NCI-H2029 (cell line): ENCODE measurements around the gene FSHR.

Experiments used
- DNase-seq: peaks from one replicate; lab custom pipeline; 2025; lab: John Stamatoyannopoulos, UW

Gene FSHR

DNA sequence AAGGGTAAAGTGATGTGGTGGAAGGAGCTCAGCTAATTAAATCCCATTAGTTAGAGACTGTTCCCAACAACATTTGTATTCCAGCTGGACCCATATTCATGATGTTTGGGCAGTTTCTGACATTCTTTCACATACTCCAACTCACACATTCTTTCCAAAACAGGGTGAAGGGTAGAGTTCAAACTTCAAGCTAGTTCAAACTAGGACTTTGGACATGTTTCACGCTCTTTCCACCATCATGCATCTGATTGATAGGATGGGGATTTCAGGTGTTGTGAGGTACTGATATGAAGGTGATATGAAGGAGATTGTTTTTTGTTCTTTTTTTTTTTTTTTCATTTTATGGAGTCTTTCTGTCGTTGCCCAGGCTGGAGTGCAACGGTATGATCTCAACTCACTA, 201.7 kb downstream of the FSHR start:
- no peak for DNase-seq

DNA sequence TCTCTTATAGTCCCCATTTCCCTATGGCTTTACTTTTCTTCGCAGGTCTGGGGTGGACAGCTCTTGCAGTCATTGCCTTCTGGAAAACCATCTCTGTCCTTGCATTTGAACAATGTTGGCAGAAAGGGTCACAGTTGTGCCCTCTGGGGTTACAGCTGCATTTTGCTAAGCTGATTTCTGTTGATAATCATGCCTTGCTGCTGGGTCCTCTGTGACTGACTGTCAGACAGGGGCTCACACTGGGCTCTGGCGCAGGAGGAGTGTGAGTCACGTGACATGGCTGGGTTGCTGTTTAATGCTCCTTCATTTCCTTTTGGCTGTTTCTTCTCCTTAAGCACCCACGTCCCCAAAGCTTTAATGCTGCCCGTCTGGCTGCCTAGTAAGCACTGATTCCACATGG, 202.2 kb downstream of the FSHR start:
- DNase-seq, result no peak

DNA sequence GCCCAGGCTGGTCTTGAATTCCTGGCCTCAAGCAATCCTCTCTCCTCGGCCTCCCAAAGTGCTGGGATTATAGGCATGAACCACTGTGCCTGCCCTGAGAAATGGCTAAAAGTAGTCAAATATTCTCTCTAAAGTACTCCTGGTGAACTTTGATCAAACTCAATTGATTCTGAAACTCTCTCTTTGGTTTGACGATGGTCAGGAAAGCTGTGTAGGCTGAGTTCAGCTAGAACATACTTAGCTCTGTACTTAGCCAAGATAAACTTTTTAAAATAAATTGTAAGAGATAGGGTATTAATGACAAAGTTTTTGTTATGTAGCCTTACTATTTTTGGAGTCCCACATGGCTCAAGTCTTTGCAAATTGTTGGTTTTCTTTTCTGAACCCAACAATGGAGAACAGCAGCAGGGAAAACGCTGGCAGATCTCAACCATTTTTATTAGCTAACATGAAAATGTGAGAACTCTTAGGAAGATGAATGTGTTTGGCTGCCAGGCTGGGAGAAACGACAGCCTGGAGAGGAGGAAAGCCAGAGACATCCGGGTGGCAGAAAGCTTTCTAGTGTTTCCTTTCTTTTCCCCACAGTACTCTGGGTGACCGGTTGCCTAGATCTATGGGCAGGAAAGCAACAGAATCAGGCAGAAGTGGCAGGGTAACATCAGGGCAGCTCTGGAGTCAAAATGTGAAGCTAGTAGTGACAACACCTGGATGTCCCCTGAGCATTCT, 205.8 kb downstream of the FSHR start:
- no peak for DNase-seq

DNA sequence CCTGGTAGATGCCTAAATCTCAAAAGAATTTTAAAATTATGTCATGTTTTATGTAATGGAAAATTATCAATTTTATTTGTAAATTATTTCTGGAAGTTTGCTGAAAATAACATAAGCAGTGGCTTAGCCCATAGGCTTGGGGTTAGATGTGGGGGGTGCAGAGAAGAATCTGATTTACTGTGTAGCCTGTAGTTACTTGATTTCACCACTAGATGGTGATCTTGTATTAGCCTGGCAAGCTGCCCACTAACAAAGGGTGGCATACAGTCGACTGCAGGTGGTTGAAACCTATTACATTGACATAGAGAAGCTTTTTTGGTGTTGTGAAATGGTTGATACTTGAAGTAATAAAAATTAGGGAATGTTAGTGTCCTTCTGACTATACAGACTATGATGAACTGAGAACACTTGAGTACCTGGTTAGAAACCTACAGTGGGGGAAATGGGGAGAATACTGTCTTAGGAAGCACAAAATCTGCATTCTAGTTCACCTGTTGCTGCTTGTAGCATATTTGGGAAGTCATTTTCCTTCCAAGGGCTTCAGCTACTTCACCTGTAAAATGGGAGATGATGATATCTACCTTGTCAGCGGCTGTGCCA, 207.8 kb downstream of the FSHR start:
- peak; percentile 42 for DNase-seq

DNA sequence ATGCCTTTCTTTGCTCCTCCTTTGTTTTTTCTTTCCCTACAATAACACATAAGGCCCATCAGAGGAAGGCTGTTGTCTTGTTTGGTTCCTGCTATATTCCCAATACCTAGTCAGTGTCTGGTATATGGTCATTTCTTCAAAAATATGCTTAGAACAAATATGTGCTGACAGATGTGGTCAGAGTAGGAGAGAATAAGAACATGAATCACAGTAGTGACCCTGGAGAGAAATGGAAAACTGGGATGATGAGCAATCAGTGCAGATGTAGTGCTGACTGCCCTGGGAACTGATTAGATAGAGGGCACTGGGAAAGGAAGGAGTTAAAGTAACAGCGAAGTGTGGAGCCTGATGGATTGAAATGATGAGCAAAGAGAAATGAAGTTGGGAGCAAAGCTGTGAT, 209.4 kb downstream of the FSHR start:
- no peak for DNase-seq

DNA sequence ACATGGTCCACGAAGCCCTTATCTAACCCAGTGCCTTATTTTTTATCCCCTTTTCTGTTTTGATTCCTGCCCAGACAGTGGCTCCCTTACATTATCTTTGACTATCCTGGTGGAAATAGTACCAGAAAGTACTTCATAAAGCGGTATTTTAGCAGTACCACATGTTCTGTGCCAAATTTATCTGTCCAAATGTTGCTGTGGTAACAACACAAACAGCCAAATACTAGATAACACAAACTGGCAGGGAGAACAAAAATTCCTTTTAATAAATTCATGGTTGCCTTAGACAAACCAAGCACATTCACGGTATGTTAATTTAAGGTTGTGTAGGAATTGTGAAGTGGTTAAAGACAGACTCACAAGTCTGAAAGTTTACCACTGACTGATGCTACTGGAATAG, 210.9 kb downstream of the FSHR start:
- no peak for DNase-seq

DNA sequence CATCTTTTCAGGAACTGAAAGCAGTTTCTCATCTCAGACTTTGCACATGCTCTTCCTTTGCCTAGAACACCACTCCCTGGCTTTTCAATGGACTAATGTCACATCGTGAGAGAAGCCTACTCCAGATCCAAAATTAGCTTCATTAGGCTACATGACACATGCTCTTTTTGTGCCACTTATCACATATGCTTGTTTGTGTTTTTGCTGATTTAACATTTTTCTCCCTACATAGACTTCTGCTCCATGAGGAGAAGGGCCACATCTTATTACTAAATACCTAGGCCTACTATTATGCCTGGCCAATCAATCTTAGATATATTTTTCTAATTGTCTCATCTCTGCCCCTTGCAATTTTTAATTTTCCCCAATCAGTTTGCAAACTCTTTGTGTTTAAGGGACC, 212.4 kb downstream of the FSHR start:
- no peak for DNase-seq

DNA sequence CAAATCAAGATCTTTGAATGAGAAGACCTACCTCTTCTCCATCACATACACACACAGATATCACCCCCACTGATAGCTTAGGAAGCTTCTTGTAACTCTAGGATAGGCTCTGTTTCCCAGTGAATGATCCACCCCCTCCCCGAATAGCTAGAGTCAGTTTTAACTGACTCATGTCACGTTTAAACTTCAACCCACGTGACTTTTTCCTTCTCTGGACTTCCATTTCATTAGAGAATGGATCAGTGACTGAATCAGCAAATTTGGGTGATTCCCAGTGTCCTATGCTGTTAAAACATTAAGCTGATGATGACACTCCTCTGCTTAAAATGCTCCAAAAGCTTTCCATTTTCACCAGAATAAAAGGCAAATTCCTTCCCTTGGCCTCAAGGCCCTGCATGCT, 212.9 kb downstream of the FSHR start:
- DNase-seq, result no peak

DNA sequence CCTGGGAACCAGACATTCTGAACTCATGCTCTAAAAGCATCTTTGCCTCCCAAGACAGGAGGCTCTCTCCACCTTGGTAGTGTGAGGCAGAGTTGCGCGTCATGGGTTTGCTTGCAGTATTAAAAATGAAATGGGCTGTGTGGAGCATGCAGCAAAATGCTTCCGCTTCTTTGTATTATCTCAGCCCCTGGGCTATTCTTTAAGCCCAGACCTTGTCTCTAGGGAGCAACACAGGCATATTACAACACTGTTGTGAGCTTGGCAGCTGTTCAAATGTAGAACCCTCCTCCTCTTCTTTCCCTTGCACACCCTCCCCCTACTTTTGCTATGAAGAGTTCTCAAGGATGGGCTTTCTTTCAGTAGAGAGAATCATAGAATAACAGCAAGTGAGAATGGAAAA, 213.7 kb downstream of the FSHR start:
- DNase-seq, result no peak

DNA sequence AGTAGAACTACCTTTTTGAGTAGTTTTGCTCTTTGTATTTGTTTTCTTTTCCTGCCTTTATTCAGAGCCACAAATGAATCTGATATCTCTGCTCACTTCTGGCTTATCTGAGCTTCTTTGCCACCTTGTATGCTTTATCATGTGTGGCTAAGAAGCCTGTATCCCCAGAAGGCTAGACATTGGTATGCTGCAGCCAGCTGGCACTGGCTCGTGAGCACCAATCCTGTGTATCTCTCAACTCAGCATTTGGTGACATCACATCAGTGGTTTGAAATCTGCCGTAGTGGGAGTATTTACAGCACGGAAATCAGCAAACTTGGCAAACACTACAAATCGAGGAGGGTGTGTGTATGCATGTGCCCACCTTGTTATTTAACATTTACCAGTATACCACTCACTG, 215.1 kb downstream of the FSHR start:
- no peak for DNase-seq

DNA sequence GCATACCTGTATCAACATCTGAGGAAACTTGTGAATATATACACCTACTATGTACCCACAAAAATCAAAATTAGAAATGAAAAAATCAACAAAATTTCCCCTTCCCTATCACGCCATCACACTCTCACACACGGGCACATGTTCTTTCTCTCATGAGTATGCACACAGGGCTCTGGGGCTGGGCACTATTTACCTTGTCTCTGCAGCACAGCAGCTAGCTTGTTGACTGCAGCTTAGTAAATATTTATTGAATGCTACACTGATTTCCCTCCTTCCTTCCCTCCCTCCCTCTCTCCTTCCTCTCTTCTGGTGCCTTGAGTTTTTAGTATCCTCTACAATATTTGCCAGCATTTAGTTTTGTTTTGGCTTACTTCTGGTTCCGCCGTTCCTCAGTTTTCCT, 216.1 kb downstream of the FSHR start:
- peak; percentile 7 for DNase-seq

DNA sequence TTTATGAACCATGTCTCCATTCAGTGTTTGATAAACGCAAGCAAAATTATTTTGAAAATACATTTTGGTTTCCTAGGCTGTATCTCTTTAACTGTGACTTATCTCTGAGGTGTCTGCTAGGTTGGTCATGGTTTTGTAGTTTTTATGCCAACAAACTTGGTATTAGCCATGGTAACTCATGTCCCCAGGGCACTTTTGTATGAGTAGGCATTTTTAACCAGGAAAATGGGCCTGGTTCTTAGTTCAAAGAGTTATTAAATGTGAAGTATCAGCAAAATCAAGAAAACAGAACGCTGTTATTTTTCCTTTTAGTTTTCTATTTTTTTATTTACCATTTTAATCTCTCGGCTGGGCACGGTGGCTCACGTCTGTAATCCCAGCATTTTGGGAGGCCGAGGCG, 219.5 kb downstream of the FSHR start:
- no peak for DNase-seq

DNA sequence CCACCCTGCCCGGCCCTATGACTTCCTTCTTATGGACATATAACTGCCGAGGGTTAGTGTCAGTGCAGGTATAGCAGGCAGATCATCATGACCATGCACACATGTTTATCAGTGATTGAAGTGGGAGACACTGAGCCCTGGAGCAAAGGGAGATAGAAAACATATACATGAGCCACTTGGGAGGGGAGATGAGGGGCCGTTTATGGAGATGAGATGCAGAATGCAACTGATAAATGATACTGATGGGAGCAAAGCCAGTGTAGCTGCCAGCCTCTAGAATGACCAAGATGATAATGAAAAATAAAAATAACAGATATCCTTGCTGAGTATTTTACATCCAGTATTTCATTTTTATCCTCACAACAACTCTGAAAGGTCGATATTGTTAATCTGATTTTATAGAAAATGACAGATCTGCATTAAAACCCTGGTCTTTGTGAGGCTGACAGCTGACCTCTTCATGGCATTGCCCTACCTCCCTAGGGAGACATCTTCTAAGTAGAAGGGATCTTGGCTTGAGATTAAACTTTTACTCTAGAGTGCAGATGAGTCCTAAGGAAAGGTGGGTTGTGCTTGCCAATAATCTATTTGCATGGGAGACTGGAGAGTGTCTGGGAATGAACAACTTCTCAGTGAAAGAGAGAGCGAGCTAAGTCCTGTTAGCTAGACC, 220.4 kb downstream of the FSHR start:
- no peak for DNase-seq

DNA sequence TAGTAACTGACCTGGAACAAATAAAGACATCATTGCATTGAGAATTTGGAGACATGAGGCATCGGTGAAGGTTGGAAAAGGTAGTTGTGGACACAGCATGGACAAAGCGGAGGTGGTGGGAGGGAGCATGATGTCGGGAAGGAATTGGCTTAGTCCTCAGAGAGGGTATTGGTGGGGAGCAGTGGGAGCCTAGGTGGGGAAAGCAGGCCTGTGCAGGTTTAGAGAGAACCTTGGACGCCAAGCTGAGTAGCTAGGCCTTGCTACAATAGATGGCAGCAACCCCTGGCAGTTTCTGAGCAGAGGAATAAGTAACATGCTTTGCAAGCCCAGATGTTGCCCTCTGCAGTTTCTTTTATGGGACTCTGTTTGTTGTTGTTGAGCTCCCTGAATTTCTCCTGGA, 221.6 kb downstream of the FSHR start:
- DNase-seq, result no peak

DNA sequence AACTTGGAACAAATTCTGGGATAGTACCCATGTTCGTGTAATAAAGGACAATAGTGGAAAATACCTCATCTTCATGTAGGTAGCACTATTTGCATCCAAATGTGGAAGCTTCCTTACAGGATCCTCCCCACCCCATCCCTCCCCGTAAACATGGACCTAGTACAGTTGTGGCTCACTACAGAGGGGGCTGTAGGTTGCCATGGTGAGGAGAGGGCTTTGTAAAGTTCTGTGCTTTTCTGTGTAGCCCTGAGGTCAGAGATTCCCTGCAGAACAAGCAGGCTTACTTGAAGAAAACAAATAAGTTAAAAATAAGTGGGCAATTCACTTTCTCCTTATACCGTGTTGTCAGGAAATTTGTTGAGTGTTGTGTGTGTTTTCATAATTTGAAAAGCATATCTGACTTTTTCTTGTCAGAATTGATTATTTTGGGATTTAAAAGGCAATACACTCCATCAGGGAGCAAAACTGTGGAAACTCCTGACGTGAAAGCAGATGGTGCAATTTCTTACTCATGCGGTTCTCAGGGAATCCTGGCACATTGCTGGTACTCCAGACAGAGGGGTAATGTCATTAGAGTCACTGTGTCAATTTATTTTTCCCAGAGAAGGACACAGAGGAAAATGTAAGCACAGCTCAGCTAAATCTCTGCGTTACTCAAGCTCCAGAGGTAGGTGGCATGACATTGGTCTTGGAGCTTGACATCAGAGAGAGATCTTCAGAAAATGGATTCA, 224.6 kb downstream of the FSHR start:
- DNase-seq, result no peak

DNA sequence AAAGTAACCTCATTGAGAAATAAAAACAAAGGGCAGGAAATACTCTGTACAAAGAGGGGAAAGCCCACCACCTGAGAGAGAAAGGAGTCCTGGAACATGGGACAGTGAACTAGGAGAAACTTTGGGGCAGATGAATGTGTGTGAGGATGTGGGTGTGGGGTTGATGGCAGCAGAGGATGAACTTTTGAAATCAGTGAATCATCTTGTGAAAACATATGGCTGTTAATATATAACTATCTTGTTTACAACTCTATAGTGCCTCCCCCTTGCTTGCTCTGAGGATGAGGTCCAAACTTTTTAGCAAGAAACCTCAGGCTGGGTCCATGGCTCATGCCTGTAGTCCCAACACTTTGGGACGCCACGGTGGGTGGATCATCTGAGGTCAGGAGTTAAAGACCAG, 227.0 kb downstream of the FSHR start:
- DNase-seq, result no peak

DNA sequence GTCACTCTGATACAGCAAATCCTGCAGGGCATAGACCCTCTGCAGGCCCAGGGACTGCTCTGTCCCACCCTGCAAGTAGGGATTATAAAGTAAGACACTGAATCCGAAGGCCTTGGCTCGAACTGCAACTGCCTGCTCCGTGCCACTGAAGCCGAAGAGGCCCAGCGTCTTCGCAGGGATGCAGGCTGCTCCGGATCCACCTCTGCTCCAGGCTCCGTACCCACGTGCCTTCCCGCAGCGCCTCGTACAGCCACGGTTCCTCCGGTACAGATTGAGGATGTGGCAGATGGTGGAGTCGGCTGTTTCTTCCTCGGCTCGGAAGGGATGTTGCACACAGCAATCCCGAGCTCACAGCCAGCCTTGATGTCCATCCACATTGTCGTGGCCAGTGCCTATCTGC, 238.4 kb downstream of the FSHR start:
- DNase-seq, result no peak

DNA sequence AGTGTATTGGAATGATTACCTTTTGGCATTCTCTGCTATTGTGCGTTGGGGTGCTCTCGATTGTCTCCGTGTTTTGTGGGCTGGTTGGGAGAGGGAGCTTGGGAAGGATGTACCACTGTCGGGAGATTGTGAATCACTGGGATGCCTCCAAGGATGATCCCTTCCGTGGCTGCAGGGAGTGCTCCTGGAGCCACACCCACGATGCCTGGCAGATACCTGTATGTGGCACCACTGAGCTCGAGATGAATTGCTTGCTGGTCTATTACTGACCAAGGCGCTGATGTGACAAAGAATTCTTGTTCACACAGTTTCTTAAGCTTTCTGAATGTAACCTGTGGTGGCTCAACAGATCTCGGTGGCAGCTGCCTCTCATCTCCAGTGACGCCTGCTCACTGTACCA, 239.1 kb downstream of the FSHR start:
- no peak for DNase-seq

DNA sequence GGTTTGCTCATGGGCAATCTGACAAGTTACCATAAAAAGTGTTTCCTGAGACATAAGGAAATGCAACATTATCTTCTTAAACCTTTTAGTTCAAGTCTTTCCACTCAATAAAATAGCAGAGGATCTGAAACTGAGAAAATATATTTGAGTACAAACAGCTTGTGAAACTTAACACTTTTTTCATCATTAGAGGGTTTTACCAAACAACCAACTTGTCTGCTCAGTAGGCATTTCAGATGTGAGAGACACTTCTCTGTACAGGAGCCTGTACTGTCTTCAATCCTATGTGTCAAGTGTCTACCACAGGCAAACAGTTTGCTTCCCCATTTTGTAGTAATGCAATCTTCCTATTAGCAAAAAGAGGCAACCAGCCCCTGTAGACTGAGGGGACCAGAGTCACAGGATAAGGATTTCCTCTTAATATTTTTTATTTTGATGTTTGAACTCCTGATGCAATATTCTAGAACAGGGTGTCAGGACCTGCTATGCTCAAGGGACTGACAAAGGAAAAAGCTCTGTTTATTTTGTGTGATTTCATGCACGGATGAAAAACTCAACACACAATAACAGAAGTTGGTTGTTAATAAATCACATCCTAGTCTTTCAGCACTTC, 239.7 kb downstream of the FSHR start:
- no peak for DNase-seq
